DND-41 (cell line): ENCODE data around the gene GBA2.

ENCODE experiments used
- ATAC-seq: fragments of 200-7000 bp; cut with Tn5 transposase; 3 replicates; pipeline ENCODE4 v1.9.1; 2021; ENCODE audit warnings: low read depth; ENCODE audit not compliant: insufficient read depth
- DNase-seq: peaks from one replicate; pipeline ENCODE4 v3.0.0-alpha.2; 2020
- H2AFZ ChIP-seq: 2 replicates; pipeline ENCODE4 v1.6.0; 2012; ENCODE audit warnings: low read depth, low read length
- H3K27ac ChIP-seq: 2 replicates; pipeline ENCODE4 v1.5.1; 2012; ENCODE audit warnings: low read length, inconsistent platforms
- H3K27me3 ChIP-seq: fragments of 200-600 bp; sonication (generic); 2 replicates; pipeline ENCODE4 v1.6.0; 2012; ENCODE audit warnings: low read length, mild to moderate bottlenecking, inconsistent platforms; ENCODE audit not compliant: insufficient read depth, poor library complexity
- H3K36me3 ChIP-seq: 2 replicates; pipeline ENCODE4 v1.5.1; 2012; ENCODE audit warnings: low read length, inconsistent platforms; ENCODE audit not compliant: insufficient read depth
- H3K4me1 ChIP-seq: 2 replicates; pipeline ENCODE4 v1.5.1; 2012; ENCODE audit warnings: mild to moderate bottlenecking, low read length; ENCODE audit not compliant: insufficient read depth
- H3K4me2 ChIP-seq: 2 replicates; pipeline ENCODE4 v1.6.0; 2012; ENCODE audit warnings: mild to moderate bottlenecking, moderate library complexity, low read length, inconsistent platforms; ENCODE audit not compliant: insufficient read depth
- H3K4me3 ChIP-seq, 2 experiments: fragments of 200-600 bp in 1 of 2; shearing (Covaris generic) in 1 of 2; 2 replicates each; pipeline ENCODE4 v1.5.1; 2012 to 2016; ENCODE audit warnings: inconsistent platforms in 2 of 2, low read length in 2 of 2, mild to moderate bottlenecking in 2 of 2, low read depth in 1 of 2, moderate library complexity in 1 of 2
- H3K79me2 ChIP-seq: 2 replicates; pipeline ENCODE4 v1.6.0; 2012; ENCODE audit warnings: low read length, inconsistent platforms; ENCODE audit not compliant: insufficient read depth
- H3K9ac ChIP-seq: 2 replicates; pipeline ENCODE4 v1.6.0; 2012; ENCODE audit warnings: low read depth, mild to moderate bottlenecking, inconsistent platforms, low read length, moderate library complexity
- H3K9me3 ChIP-seq: 2 replicates; pipeline ENCODE4 v1.5.1; 2012; ENCODE audit warnings: low read length, moderate library complexity, mild to moderate bottlenecking, inconsistent platforms; ENCODE audit not compliant: insufficient read depth, severe bottlenecking
- H4K20me1 ChIP-seq: 2 replicates; pipeline ENCODE4 v1.6.0; 2012; ENCODE audit warnings: low read length; ENCODE audit not compliant: insufficient read depth
- CTCF ChIP-seq: IDR thresholded peaks from 2 replicates; pipeline ENCODE4 v1.5.1; 2012; ENCODE audit warnings: borderline replicate concordance, low read length, moderate library complexity, mild to moderate bottlenecking; ENCODE audit not compliant: poor library complexity, severe bottlenecking; ENCODE audit errors: extremely low read depth
- EZH2 ChIP-seq: IDR thresholded peaks from 3 replicates; pipeline ENCODE4 v1.6.1; 2012; ENCODE audit warnings: borderline replicate concordance, low read depth, mild to moderate bottlenecking, moderate library complexity, low read length, inconsistent platforms; ENCODE audit not compliant: severe bottlenecking

Gene GBA2

GRCh38 chr9:35793461-35793860 lies 44.4 kb upstream of the GBA2 start:
- TF ChIP-seq CTCF (no peak), EZH2 (no peak)
- no peaks in the 10 kb centered on the region for H4K20me1 ChIP-seq
- no peaks in the 10 kb centered on the region for H3K27me3 ChIP-seq
- ATAC-seq (no peak), DNase-seq (no peak)
- H3K27ac ChIP-seq: no peak overlapping the region
- peaks cover 6% of the 10 kb centered on the region for H3K36me3 ChIP-seq
- no peaks in the 10 kb centered on the region for H3K4me1 ChIP-seq
- H3K9me3 ChIP-seq: no peaks in the 10 kb centered on the region
- no peaks in the 10 kb centered on the region for H3K79me2 ChIP-seq
- H3K4me3 ChIP-seq: no peak overlapping the region
- no peak overlapping the region for H3K9ac ChIP-seq
- no peak overlapping the region for H3K4me2 ChIP-seq
- no peak overlapping the region for H2AFZ ChIP-seq

DNA sequence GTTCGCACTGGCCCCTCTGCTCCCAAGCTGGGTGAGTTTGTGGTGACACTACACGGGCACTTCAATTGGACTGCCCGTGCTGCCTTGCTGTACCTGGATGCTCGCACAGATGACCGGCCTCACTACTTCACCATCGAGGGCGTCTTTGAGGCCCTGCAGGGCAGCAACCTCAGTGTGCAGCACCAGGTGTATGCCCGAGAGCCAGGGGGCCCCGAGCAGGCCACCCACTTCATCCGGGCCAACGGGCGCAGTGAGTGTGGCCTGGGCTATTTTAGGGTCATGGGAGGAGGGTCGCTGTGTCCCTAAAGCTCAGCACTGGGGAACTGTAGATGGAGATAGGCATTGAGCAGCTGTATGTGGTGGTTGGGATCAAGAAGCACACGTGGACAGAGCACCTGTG lies 43.8 kb upstream of the GBA2 start:
- Histone ChIP-seq H3K9ac (no peak overlapping the region), H3K4me3 (no peak overlapping the region), H3K79me2 (no peaks in the 10 kb centered on the region), H3K27ac (no peak overlapping the region), H3K9me3 (no peaks in the 10 kb centered on the region), H3K4me1 (no peaks in the 10 kb centered on the region), H3K27me3 (no peaks in the 10 kb centered on the region), H4K20me1 (no peaks in the 10 kb centered on the region), H3K4me2 (no peak overlapping the region), H3K36me3 (peaks cover 6% of the 10 kb centered on the region), H2AFZ (no peak overlapping the region)
- DNase-seq: no peak
- no peak for ATAC-seq
- TF ChIP-seq CTCF (no peak), EZH2 (no peak)

DNA sequence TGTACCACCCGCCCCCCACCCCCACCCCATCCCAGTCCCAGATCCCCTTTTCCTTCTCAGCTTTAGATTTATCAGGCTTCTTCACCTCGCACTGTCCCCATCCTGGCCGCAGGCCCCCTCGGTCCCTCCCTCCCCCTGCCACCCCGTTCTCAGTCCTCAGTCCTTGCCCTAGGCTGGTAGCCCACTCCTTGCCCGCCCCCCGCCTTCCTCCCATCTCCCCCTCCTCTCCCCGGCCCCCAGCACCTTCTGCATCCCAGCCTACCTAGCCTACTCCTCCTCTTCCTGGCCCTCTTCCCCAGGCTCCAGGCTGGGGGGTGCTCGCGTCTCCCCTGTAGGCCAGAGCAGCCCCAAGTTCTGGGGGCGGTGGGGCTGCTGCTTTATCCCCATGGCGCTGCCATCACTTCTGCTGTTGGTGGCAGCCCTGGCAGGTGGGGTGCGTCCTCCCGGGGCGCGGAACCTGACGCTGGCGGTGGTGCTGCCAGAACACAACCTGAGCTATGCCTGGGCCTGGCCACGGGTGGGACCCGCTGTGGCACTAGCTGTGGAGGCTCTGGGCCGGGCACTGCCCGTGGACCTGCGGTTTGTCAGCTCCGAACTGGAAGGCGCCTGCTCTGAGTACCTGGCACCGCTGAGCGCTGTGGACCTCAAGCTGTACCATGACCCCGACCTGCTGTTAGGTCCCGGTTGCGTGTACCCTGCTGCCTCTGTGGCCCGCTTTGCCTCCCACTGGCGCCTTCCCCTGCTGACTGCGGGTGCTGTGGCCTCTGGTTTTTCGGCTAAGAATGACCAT lies 43.2 kb upstream of the GBA2 start:
- TF ChIP-seq EZH2 (no peak), CTCF (no peak)
- H3K4me3 ChIP-seq: no peak overlapping the region
- no peak overlapping the region for H3K9ac ChIP-seq
- no peaks in the 10 kb centered on the region for H3K79me2 ChIP-seq
- no peaks in the 10 kb centered on the region for H4K20me1 ChIP-seq
- no peak overlapping the region for H3K27ac ChIP-seq
- no peak for ATAC-seq
- H3K27me3 ChIP-seq: no peaks in the 10 kb centered on the region
- no peak overlapping the region for H3K4me2 ChIP-seq
- H3K36me3 ChIP-seq: peaks cover 6% of the 10 kb centered on the region
- H2AFZ ChIP-seq: no peak overlapping the region
- no peaks in the 10 kb centered on the region for H3K9me3 ChIP-seq
- no peaks in the 10 kb centered on the region for H3K4me1 ChIP-seq
- DNase-seq: no peak
